Measurements from ENCODE around the gene CNPY2.
"Not testable (repeated sequence)": the region's sequence is repeated elsewhere in the genome, so short reads cannot be mapped to it uniquely, and the experiment has no call there.

Gene CNPY2

DNA sequence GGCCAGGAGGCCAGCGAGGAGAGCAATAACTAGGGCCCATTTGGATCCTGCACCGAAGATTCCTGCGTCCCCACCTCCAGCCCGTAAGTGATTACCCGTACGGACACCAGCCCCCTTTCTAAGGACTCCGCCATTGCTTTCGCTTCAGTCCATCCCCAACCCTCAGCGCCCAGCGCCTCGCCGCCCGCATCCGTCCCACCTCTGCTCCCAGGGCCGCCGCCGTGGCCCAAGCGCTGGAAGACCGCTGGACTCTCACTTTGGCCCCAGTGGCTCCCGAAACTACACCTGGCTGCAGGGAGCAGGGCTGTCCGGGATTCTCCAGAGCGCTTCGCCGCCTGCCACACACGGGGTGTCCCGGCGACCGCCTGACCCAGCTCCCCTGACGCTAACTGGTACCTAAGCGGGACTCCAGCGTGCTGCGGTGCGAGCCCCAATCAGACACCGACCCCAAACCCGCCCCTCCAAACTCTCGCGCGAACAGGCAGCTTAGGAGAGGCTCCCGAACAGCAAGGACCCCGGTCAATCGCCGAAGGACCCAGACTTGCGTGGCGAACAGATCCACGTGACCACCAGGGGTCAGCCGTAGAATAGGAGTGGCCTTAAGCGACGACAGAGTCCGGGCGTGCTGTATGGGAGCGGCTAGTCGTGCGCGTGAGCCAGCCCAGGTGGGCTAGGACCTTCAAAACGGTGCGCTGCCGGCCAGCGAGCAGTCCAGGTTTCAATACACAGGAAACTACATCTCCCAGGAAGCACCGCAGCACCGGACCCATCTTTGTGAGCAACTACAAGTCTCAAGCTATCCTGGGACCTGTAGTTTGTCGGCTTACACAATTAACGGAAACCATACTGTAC, at the start of gene CNPY2:
TSS of gene CNPY2 (minus strand) at position 367 of the 852 bp plus-strand sequence. CDS start 771 bp downstream, outside the sequence.
- peak; percentile 93 for DNase-seq

DNA sequence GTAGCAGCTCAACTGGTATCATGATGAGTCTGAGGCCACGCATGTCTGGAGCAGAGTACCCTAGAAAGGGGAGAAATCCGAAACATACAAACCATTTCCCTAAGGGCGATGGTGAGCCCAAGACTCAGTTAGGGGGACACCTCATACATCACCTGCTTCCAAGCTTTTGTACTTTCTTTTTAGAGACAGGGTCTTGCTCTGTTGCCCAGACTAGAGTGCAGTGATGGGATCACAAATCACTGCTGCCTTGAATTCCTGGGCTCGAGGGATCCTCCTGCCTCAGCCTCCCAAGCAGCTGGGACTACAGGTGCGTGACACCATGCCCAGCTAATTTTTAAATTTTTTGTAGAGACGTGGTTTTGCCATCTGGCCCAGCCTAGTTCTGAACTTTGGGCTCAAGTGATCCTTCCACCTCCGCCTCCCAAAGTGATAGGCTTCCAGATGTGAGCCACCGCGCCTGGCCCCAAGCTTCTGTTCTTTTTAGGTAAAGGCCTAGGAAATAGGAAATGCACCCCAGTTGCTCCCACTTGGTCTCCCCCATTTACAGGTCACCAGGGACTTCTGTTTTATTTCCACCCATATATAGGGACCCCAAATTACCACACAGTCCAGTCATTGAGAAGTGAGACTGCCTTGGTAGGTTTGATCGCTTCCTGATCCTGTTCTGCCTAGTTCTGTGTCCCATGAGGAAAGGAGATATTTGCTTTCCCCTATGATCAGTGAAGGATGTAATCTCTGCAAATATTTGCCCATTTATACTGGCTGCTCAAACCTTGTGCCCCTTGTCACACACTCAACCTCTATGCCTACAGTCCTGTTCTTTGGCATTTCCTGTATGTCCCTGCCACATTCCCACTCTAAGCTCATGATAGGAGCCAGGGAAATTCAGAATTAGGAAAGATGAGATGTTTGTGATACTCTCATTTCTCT, 46.6 kb upstream of the CNPY2 start, which contains the start of gene APOF:
TSS of gene APOF (minus strand) at position 728 of the 930 bp plus-strand sequence. CDS start at position 616, 112 bp downstream.
- no peak for DNase-seq

DNA sequence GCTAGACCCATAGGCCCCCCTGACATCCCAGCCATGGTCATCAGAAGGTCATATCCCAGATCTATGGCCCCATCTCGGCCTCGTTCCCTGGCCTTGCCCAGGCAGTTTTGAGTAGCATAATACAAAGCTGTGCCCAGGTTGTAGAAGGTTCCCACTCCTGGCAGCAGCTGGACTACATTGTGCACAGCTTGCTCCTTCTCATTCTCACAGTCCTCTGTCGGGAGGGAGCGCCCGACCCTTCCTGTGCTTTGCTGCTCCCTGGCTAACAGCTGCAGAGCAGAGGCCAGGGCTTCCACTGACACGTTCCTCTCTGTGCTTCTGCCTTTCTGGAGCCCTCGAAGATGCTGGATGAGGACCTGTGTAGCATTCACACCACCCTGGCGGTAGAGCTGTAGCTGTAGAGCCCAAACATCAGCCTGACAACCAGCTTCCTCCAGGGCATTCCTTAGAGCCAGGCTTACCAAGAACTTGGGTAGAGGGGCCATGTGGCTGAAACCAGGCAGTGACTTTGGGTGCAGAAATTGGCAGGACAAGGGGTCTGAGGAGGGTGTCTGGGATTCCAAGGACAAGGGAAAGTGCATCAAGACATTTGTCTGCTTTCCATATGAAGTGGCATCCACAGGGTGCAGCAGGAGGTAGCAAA, 45.8 kb upstream of the CNPY2 start:
- DNase-seq: no peak

DNA sequence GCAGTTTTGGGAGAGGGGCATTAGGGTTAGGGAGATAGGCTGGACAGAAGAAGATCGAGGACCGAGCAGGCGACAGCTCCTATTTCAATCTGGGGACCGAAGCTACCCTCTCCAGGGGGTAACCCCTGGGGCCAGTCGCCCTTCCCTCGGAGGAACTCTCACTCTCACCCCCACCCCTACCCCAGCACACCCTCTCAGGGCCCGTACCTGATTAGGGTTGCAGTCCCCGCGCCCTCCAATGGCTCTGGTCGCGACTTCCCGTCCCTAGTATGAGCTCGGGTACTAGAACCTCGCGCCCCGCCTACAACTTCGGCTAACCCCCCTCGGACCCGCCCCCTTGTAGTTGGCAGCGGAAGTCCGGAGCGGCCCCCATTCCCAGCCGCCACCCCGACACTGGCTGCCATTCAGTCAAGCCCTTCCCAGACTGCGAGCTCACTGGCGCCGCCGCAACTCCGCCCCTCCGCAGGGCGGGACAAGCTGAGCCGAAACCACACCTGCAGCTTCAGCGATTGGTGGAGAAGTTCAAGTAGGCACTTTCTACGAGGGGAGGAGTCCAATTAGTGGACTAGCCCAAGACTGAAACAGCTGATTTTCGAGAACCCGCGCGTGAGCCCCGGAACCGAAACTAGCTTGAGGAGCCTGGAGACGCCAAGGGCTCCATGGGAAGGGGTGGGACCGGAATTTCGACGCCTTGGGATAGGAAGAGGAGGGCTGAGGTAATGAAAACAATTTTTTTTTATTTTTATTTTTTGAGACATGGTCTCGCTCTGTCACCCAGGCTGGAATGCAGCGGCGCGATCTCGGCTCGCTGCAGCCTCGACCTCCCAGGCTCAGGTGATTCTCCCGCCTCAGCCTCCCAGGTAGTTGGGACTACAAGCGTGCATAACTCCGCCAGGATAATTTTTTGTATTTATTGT, 44.3 kb upstream of the CNPY2 start, which contains the start of gene STAT2:
TSS of gene STAT2 (minus strand) at position 257 of the 917 bp plus-strand sequence. CDS start 3,536 bp downstream, outside the sequence.
- DNase-seq: peak; percentile 100

DNA sequence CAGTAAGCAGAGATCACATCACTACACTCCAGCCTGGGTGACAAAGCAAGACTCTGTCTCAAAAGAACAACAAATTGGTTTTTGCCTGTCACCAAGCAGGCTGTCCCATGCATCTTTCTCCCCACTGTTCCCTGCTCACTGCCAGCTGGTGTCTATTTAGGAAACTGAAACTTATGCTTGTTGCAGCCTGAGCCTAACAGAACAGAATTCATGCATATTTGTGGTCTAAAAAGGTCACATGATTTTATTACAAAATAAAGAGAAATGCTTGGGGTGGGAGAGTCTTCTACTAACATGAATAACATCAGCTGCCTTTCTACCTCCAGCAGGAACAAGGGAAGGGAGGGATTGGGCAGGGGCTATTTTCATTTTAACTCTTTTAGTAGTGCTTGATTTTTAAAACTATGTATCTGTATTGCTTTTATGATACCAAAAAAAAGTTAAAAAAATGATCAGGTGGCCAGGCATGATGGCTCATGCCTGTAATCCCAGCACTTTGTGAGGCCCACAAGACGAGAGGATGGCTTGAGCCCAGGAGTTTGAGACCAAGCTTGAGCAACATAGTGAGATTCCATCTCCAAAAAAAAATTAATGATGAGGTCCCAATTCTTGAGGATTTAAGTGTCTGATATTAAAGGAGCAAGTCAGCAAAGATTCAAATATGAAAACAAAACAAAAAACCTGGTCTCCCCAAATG, 43.2 kb upstream of the CNPY2 start:
- peak; percentile 60 for DNase-seq

DNA sequence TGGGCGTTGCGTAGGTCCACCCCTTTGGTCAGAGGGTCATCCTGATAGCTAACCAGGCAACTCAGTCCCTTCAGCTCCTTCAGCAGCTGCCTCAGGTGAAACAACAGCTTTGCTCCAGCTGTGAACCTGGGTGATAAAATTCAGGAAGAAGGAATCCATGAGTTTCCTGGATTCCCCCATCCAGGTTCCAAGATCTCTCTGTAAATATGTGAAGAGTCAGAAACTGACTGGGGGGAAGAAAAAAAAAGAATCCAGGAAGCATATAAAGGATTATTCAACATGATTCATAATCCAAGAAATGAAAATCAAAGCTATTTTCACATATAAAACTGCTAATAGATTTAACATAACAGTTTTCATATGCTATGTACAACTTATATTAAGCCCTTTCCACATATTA, 35.5 kb upstream of the CNPY2 start:
- DNase-seq: no peak

DNA sequence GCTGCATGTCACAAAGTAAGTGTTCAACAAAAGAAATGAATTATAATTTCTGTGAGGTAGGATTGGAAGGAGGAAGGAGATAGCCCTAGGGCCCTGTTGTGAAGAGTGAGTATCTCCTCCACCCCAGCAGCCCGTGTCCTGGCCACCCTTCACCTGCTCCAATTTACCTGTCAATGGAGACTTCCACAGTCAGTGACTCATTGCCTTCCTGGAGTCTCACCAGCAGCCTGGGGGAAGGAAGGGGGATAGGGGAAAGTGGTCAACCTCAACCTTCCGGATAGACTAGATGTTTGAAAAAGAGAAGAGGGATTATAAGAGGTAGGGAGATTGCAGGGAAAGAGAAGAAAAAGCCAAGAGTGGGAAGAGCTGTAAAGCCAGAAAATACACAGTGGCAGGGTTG, 34.9 kb upstream of the CNPY2 start:
- no peak for DNase-seq

DNA sequence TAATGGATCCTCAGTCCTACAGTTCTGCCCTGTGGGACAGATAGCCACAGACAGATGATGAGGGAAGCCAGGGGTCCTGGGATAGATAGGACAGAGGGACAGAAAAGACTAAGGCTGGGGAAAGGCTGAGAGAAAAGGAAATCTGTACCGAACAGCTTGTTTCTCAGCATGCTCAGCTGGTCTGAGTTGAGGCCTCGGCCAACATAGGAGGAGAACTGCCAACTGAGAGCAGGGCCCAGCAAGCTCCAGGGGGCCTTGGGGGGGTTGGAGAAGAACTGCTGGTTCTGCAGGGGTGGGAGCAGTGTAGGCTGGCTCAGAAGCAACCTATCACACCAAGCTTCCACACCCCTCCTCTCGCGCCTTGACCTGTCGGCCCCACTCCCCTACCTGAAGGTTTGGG, 33.0 kb upstream of the CNPY2 start:
- DNase-seq: no peak

DNA sequence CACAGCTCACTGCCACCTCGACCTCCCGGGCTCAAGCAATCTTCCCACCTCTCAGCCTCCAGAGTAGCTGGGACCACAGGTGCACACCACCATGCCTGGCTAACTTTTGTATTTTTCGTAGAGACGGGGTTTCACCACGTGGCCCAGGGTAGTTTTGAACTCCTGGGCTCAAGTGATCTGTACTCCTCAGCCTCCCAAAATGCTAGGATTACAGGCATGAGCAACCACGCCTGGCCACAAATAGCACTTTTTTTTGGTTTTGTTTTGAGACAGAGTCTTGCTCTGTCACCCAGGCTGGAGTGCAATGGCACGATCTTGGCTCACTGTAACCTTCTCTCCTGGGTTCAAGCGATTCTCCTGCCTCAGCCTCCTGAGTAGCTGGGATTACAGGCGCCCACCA, 31.5 kb upstream of the CNPY2 start:
- DNase-seq: not testable (repeated sequence)

DNA sequence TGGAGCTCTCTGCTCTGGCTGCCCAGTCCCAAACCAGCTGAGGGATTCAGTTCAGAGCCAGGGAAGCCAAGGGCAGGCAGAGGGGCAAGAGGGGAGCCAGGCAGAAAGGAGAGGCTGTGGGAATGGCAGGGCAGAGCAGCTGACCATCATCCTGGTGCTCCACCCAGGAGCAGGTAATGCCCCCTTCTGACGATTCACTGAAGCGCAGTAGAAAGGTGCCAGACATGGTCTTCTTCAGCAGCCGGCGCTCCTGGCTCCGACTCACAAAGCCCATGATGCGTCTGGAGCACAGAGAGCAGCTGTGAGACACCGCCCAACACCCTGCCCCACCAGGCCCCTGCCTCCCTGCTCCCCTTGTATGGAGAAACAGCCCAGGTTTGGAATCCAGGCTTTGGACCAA, 30.9 kb upstream of the CNPY2 start:
- no peak for DNase-seq

DNA sequence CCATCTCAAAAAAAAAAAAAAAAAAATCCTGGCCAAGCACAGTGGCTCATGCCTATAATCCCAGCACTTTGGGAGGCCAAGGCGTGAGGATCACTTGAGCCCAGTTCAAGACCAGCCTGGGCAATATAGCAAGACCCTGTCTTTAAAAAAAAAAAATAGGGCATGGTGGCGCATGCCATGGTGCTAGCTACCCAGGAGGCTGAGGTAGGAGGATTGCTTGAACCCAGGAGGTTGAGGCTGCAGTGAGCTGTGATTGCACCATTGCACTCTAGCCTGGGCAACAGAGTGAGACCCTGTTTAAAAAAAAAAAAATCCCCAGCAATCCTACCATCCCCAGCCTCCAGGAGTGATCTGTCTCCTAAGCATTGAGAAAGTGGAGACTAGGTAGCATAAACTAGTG, 26.5 kb upstream of the CNPY2 start:
- DNase-seq: not testable (repeated sequence)

DNA sequence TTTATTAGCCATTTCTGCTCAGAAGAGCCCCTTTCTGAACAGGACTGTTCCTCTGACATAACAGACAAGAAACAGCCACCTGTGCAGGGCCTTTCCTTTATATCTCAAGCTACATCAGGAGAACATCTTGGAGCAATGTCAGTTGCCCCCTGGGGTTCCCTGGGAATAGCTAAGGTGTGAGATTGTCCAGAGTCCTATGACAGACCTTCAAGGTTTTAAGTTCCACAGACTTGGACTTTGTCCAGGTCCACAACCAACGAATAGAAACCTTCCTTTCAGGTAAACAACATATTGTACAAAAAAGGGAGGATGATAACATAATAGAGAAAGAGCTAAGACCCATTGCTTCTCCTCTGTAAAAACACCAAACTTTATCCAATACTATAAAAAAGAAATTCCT, 25.8 kb upstream of the CNPY2 start:
- DNase-seq: no peak

DNA sequence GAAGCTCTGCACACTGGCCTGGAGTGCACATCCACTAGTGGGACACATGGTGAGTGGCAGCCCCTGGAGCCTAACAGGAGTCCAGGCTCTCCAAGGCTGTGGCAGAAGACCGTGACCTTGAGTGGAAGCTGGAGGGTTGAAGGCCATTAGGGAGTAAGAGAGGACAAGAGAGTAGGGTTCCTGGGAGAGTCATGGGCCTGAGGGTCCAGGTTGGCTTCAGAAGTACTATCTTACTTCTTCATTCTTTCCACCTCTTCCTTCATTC, 23.3 kb upstream of the CNPY2 start:
- DNase-seq: no peak

DNA sequence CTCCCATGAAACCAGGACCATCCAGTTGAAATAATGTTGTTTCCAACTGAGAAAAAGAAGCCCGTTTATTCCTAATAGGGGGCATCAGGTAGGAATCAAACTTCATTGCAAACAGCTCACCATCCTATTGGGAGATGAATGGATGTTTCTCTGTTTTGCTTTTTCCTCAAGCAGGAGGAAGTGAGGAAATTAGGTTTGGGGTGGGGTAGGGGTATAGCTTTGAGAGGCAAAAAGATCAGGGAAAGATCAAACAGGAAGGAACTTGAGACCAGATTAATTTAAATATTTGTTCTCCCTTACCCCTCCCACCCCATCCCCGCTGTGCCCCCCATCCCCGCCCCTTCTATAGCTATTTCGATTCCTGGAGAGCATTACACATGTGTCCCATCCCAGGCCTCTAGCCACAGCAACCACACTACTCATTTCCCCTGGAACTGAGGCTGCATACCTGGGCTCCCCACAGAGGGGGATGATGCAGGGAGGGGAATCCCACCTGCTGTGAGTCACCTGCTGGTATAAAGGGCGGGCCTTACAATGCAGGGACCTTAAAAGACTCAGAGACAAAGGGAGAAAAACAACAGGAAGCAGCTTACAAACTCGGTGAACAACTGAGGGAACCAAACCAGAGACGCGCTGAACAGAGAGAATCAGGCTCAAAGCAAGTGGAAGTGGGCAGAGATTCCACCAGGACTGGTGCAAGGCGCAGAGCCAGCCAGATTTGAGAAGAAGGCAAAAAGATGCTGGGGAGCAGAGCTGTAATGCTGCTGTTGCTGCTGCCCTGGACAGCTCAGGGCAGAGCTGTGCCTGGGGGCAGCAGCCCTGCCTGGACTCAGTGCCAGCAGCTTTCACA, 22.7 kb upstream of the CNPY2 start, which contains the start of gene IL23A:
TSS of gene IL23A (plus strand) at position 577 of the 850 bp plus-strand sequence. CDS start at position 738, 161 bp downstream.
- no peak for DNase-seq

DNA sequence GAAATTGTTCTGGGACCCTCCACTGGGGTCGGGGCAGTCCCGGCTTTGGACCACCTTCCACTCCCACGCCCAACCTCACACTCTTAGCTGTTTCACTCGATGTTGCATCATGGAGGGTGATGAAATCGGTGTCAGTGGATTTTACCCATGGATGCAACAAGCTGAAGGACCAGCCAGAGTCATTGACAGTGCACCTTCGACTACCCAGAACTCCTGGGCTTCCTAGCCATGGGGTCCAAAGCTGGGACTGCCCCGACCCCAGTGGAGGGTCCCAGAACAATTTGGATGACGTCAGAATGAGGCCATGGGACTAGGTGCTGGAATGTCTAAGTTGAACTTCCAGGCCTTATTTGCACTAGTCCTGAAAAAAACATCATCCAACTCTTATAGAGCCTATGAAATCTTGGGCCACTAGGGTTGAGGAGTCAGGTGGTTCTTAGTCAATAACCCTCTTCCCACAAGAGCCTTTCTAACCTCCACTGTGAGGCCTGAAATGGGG, 22.0 kb upstream of the CNPY2 start:
- DNase-seq: peak; percentile 41

DNA sequence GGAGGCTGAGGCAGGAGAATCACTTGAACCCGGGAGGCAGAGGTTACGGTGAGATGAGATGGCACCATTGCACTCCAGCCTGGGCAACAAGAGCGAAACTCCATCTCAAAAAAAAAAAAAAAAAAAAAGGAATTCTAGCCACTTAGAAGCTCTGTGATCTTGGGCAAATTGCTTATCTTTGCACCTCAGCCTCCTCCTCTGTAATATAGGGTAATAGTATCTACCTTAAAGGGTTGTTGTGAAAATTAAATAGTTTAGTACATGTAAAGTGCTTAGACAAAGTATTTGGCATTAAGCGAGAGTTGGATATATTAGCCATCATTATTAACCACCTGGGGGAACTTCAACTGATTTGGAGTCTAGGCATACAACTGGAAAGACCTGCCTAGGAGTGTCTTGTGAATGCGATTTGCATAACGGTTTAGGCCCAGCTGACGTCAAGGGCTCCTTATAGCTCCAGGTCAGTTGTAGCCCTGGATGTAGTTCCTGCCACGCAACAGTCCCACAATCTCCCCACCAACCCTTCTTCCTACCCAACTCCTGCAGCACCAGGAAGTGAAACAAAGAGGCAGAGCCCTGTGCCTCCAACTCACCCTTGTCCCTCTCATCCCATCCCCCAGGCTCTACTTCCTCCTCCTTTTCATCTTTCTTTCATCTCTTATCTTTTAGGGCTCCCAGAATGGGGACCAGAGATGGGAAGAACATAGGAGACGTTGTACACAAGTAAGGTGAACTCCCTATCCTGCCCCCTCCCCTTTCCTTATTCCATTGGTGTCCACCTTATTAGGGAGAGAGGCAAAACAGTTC, 20.8 kb upstream of the CNPY2 start:
- peak; percentile 93 for DNase-seq

DNA sequence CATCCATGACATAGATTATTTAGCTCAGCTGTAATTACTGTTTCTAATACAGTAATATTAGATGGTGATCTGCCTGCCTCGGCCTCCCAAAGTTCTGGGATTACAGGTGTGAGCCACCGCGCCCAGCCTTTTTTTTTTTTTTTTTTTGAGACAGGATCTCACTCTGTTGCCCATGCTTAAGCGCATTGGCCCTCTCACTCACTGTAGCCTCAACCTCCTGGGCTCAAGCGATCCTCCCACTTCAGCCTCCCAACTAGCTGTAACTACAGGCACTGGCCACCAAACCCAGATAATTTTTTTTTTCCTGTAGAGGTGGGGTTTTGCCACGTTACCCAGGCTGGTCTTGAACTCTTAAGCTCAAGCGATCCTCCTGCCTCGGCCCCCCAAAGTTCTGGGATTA, 19.7 kb upstream of the CNPY2 start:
- not testable (repeated sequence) for DNase-seq

DNA sequence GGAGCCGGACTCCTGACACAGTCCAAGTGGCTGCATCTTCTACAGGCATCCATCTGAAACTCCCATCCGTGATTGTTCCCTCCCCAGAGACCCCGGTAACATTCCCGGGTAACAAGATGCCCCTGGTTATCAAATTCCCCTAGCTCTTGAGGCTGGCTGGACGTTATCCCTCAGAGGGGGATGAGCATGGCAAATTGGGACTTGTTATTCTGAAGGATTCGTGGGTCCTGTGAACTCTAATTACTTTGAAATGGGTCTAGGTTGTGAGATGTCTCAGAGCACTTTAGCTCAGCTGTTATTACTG, 18.7 kb upstream of the CNPY2 start:
- no peak for DNase-seq
